Measurements from ENCODE around the gene HOTAIR.

Gene HOTAIR

GRCh38 chr12:53949631-53950436 is 24.9 kb downstream of the HOTAIR start:
- no peak for TF ChIP-seq CTCF (conservative IDR thresholded peaks at IDR 0.05; ENCODE audit: low read length)
- DNase-seq (ENCODE audit: low read depth), result no peak
- no peak overlapping the region for H3K4me3 ChIP-seq (ENCODE audit: low read length)

GRCh38 chr12:53948650-53949593 is 25.8 kb downstream of the HOTAIR start:
- no peak for TF ChIP-seq CTCF (conservative IDR thresholded peaks at IDR 0.05; ENCODE audit: low read length)
- H3K4me3 ChIP-seq (ENCODE audit: low read length), result no peak overlapping the region
- DNase-seq (ENCODE audit: low read depth), result no peak

- no peak for TF ChIP-seq CTCF (conservative IDR thresholded peaks at IDR 0.05; ENCODE audit: low read length)
- no peak overlapping the region for H3K4me3 ChIP-seq (ENCODE audit: low read length)
- DNase-seq (ENCODE audit: low read depth), result no peak
Measured at GRCh38 chr12:53947743-53948142, 27.0 kb downstream of the HOTAIR start.

GRCh38 chr12:53944907-53945847 is 29.6 kb downstream of the HOTAIR start:
- TF ChIP-seq CTCF (conservative IDR thresholded peaks at IDR 0.05; ENCODE audit: low read length), result no peak
- DNase-seq (ENCODE audit: low read depth), result no peak
- no peak overlapping the region for H3K4me3 ChIP-seq (ENCODE audit: low read length)

GRCh38 chr12:53944209-53944608 is 30.5 kb downstream of the HOTAIR start:
- TF ChIP-seq CTCF (conservative IDR thresholded peaks at IDR 0.05; ENCODE audit: low read length), result no peak
- no peak for DNase-seq (ENCODE audit: low read depth)
- H3K4me3 ChIP-seq (ENCODE audit: low read length), result no peak overlapping the region

- no peak overlapping the region for H3K4me3 ChIP-seq (ENCODE audit: low read length)
- no peak for TF ChIP-seq CTCF (conservative IDR thresholded peaks at IDR 0.05; ENCODE audit: low read length)
- no peak for DNase-seq (ENCODE audit: low read depth)
Measured at GRCh38 chr12:53942467-53942997, 32.2 kb downstream of the HOTAIR start.
